Uterus (tissue), 2 donors: ENCODE data around the gene OPRM1.

Experiments
- CTCF ChIP-seq, 4 experiments: fragments of 200-600 bp in 2 of 4; fragments of 450-650 bp in 2 of 4; sonication (generic) in 2 of 4; IDR thresholded peaks; one replicate each; pipeline ENCODE4 v1.5.1; 2016 to 2019; ENCODE audit warnings: antibody characterized with exemption in 4 of 4, mild to moderate bottlenecking in 2 of 4, moderate library complexity in 1 of 4
- POLR2A ChIP-seq, 2 donors: fragments of 450-650 bp; IDR thresholded peaks; one replicate each; pipeline ENCODE4 v1.6.1; 2016; ENCODE audit warnings: antibody characterized with exemption in 2 of 2, mild to moderate bottlenecking in 1 of 2, moderate library complexity in 1 of 2

- TF ChIP-seq CTCF (IDR thresholded peaks at IDR 0.05) (no peak), POLR2A (IDR thresholded peaks at IDR 0.05) (no peak)
Observed at GRCh38 chr6:154292855-154293519, 253.9 kb downstream of the OPRM1 start.
